Gastrocnemius medialis (tissue), 4 donors: ENCODE measurements around the gene METTL17.

Experiments
- POLR2A ChIP-seq, 2 donors: fragments of 450-650 bp; IDR thresholded peaks; one replicate each; pipeline ENCODE4 v1.6.1; 2017; ENCODE audit warnings: antibody characterized with exemption in 2 of 2, mild to moderate bottlenecking in 2 of 2, moderate library complexity in 2 of 2
- TF ChIP-seq, protein P1 (sequence below), 5 experiments: fragments of 450-650 bp in 3 of 5; fragments of 200-600 bp in 2 of 5; sonication (generic) in 2 of 5; IDR thresholded peaks in 4 of 5; conservative IDR thresholded peaks in 1 of 5; 1 replicate in 4 of 5; 2 replicates in 1 of 5; pipeline ENCODE4 v1.5.1; 2016 to 2019; ENCODE audit warnings: antibody characterized with exemption in 5 of 5, mild to moderate bottlenecking in 3 of 5, moderate library complexity in 3 of 5

DNA sequence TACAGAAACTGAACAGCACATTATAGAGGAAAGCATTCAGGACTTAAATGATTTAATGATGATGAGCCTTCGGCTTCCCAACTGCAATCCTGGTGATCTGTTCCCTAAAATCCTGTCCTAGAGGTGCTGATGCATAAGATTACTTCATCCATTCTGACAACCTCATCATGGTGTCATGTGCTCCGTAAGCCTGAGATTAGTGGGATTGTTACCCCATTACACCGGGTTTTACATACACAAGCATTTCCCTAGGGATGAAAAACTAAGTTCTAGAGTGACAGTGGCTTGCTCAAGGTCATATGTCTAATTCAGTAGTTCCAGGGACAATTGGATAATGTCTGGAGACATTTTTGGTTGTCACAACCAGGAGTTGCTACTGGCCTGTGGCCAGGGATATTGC, 47.4 kb downstream of the METTL17 start:
- TF ChIP-seq, protein P1, sequence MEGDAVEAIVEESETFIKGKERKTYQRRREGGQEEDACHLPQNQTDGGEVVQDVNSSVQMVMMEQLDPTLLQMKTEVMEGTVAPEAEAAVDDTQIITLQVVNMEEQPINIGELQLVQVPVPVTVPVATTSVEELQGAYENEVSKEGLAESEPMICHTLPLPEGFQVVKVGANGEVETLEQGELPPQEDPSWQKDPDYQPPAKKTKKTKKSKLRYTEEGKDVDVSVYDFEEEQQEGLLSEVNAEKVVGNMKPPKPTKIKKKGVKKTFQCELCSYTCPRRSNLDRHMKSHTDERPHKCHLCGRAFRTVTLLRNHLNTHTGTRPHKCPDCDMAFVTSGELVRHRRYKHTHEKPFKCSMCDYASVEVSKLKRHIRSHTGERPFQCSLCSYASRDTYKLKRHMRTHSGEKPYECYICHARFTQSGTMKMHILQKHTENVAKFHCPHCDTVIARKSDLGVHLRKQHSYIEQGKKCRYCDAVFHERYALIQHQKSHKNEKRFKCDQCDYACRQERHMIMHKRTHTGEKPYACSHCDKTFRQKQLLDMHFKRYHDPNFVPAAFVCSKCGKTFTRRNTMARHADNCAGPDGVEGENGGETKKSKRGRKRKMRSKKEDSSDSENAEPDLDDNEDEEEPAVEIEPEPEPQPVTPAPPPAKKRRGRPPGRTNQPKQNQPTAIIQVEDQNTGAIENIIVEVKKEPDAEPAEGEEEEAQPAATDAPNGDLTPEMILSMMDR (IDR thresholded peaks at IDR 0.05 in 4 of 5, conservative IDR thresholded peaks at IDR 0.05 in 1 of 5) = no peak
- no peak for TF ChIP-seq POLR2A (IDR thresholded peaks at IDR 0.05)
